Adipocyte (in vitro differentiated cells): ENCODE measurements around the gene SYNGR3.
A peak's percentile ranks its signal among the peaks of the same experiment; 100 is the strongest.
"Not testable (repeated sequence)": the region's sequence is repeated elsewhere in the genome, so short reads cannot be mapped to it uniquely, and the experiment has no call there.

Experiments used
- DNase-seq: peaks from one replicate; pipeline ENCODE4 v3.0.0-alpha.2; 2015; ENCODE audit warnings: low read depth
- H3K27me3 ChIP-seq: replicated peaks from 2 replicates; pipeline ENCODE4 v1.7.0; 2013; ENCODE audit warnings: mild to moderate bottlenecking, low read length, moderate library complexity; ENCODE audit not compliant: control insufficient read depth, insufficient read depth
- H3K36me3 ChIP-seq: 2 replicates; pipeline ENCODE4 v1.7.0; 2013; ENCODE audit warnings: low read length, mild to moderate bottlenecking, moderate library complexity; ENCODE audit not compliant: control insufficient read depth, insufficient read depth, severe bottlenecking
- H3K4me1 ChIP-seq: 2 replicates; pipeline ENCODE4 v1.7.0; 2013; ENCODE audit warnings: mild to moderate bottlenecking, low read length, moderate library complexity; ENCODE audit not compliant: control insufficient read depth, insufficient read depth
- H3K4me3 ChIP-seq: 2 replicates; pipeline ENCODE4 v1.7.0; 2013; ENCODE audit warnings: mild to moderate bottlenecking, low read length, moderate library complexity
- H3K9ac ChIP-seq: 2 replicates; pipeline ENCODE4 v1.7.0; 2013; ENCODE audit warnings: mild to moderate bottlenecking, low read length, moderate library complexity
- H3K9me3 ChIP-seq: 2 replicates; pipeline ENCODE4 v1.7.0; 2013; ENCODE audit warnings: mild to moderate bottlenecking, low read length, moderate library complexity; ENCODE audit not compliant: control insufficient read depth

Gene SYNGR3

DNA sequence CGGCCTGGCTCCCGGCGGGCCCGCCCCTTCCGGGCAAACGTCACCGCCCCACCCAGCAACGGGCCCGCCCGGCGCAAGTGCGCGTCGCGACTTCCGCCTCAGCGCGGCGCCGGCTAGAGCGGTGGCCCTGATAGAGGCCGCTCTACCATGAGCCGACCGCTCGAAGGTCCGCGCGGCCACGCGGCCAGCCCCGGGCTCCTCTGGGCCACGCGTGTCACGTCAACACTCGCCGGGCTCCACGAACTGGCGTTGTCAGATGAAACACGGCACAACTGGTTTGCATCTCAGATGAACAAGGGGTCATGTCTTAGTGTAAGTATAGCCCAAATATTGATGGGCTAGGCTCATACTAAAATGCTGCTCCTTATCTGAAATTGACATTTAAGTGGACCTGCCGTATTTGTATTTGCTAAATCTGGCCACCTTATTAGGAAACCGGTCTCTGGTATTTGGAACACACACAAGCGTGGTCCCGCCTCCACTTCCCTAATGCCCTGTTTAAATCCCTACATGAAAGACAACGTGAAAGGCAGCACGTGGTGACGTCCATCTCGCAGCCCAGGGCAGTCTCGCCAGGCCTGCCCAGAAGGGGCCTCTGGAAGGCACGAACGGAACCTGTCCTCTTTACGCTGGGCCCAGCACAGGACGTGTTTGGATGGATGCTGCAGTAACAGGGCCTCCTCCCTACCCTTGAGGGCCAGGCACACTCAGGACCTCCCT, 20.2 kb downstream of the SYNGR3 start, which contains the start of gene ZNF598:
TSS of gene ZNF598 (minus strand) at position 31 of the 720 bp plus-strand sequence.
- Histone ChIP-seq H3K9ac (peak within 1 kb of the TSS; percentile 95), H3K4me1 (peaks cover 41% of the 10 kb centered on the region), H3K27me3 (no peaks in the 10 kb centered on the region), H3K36me3 (no peaks in the 10 kb centered on the region), H3K9me3 (no peaks in the 10 kb centered on the region), H3K4me3 (peak within 1 kb of the TSS; percentile 89)
- DNase-seq = peak; percentile 96

GRCh38 chr16:2011726-2012125, 22.0 kb downstream of the SYNGR3 start:
- not testable (repeated sequence) for H3K4me3 ChIP-seq, H3K36me3 ChIP-seq, H3K27me3 ChIP-seq, DNase-seq, H3K9me3 ChIP-seq, H3K9ac ChIP-seq
- H3K4me1 ChIP-seq = peaks cover 28% of the 10 kb centered on the region

- peaks cover 10% of the 10 kb centered on the region for H3K4me1 ChIP-seq
- no peaks in the 10 kb centered on the region for H3K9me3 ChIP-seq
- no peak for DNase-seq
- H3K9ac ChIP-seq = no peak overlapping the region
- no peaks in the 10 kb centered on the region for H3K36me3 ChIP-seq
- no peak overlapping the region for H3K4me3 ChIP-seq
- no peaks in the 10 kb centered on the region for H3K27me3 ChIP-seq
Measured at GRCh38 chr16:2013527-2013926, 23.8 kb downstream of the SYNGR3 start.

- Histone ChIP-seq H3K9me3 (no peaks in the 10 kb centered on the region), H3K4me3 (no peak overlapping the region), H3K36me3 (no peaks in the 10 kb centered on the region), H3K4me1 (peaks cover 7% of the 10 kb centered on the region), H3K27me3 (peaks cover 8% of the 10 kb centered on the region), H3K9ac (no peak overlapping the region)
- DNase-seq = no peak
Measured at GRCh38 chr16:2015117-2015946, 25.6 kb downstream of the SYNGR3 start.

DNA sequence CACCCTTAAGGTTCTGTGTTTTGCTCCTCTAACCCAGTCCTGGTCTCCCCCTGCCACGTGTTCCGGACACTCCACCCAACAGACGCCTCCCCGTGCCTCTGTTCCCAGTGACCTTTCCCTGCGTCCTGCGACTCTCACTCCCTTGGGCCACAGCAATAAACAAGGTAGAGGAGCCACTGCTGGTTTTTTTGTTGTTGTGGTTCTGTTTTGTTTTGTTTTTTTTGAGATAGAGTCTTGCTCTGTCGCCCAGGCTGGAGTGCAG, 26.1 kb downstream of the SYNGR3 start:
- H3K27me3 ChIP-seq = peaks cover 8% of the 10 kb centered on the region
- H3K36me3 ChIP-seq = no peaks in the 10 kb centered on the region
- no peak overlapping the region for H3K4me3 ChIP-seq
- DNase-seq = no peak
- H3K4me1 ChIP-seq = peaks cover 4% of the 10 kb centered on the region
- H3K9ac ChIP-seq = no peak overlapping the region
- H3K9me3 ChIP-seq = no peaks in the 10 kb centered on the region

DNA sequence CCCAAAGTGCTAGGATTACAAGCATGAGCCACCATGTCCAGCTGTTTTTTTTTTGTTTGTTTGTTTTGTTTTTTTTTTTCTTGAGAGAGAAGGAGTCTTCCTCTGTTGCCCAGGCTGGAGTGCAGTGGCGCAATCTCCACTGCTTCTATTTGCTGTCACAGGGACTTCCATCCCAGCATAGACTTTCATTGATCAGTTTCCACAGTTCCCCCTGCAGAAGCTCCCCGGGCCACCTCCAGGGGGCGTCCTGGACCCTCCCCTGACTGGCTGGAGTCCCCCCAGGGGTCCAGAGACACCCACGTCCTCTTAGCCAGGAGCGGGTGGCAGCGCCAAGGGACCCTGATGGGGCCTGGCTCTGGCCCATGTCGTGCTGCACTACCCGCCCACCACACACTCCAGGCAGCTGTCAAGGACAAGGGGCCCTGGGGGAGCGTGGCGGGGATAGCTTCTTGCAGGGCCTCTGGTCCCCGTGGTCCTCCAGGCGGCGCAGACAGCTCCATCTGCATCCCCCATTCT, 26.7 kb downstream of the SYNGR3 start:
- Histone ChIP-seq H3K36me3 (no peaks in the 10 kb centered on the region), H3K4me3 (no peak overlapping the region), H3K9me3 (no peaks in the 10 kb centered on the region), H3K4me1 (peaks cover 4% of the 10 kb centered on the region), H3K27me3 (peaks cover 8% of the 10 kb centered on the region), H3K9ac (no peak overlapping the region)
- DNase-seq = no peak

GRCh38 chr16:2019518-2019920, 29.7 kb downstream of the SYNGR3 start, which contains the start of gene NPW:
Gene NPW, plus strand, starts transcription at chr16:2019785.
- DNase-seq = peak; percentile 20

DNA sequence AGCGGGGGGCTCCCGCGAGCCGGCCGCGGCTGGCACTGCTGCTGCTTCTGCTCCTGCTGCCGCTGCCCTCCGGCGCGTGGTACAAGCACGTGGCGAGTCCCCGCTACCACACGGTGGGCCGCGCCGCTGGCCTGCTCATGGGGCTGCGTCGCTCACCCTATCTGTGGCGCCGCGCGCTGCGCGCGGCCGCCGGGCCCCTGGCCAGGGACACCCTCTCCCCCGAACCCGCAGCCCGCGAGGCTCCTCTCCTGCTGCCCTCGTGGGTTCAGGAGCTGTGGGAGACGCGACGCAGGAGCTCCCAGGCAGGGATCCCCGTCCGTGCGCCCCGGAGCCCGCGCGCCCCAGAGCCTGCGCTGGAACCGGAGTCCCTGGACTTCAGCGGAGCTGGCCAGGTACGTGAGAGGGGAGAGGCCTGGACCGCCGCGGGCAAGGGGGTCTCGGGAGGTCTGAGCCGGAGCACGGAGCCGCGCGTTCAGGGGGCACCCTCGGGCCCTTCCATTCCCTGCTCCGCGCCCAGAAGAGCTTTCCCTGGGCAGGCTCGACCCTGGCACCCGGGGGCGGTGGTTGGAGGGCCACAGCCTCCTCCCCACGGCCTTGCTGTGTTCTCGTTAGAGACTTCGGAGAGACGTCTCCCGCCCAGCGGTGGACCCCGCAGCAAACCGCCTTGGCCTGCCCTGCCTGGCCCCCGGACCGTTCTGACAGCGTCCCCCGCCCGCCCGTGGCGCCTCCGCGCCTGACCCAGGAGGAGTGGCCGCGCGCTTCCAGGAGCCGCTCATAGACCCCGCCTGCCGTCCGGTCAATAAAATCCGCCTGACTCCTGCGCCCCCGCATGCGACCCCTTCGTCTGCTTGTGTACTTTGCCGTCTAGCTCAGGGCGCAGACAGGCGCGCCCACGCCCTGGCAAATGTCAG, 30.4 kb downstream of the SYNGR3 start:
- Histone ChIP-seq H3K4me1 (peaks cover 9% of the 10 kb centered on the region), H3K9ac (no peak overlapping the region), H3K4me3 (no peak overlapping the region), H3K36me3 (no peaks in the 10 kb centered on the region), H3K9me3 (no peaks in the 10 kb centered on the region), H3K27me3 (peaks cover 8% of the 10 kb centered on the region)
- peak; percentile 40 for DNase-seq

More at GRCh38 chr16:2019518-2019920, 29.7 kb downstream of the SYNGR3 start, which contains the start of gene NPW:
- no peaks in the 10 kb centered on the region for H3K9me3 ChIP-seq
- H3K4me3 ChIP-seq = no peak within 1 kb of the TSS
- no peaks in the 10 kb centered on the region for H3K36me3 ChIP-seq
- peaks cover 9% of the 10 kb centered on the region for H3K4me1 ChIP-seq
- no peak within 1 kb of the TSS for H3K9ac ChIP-seq
- H3K27me3 ChIP-seq = peaks cover 8% of the 10 kb centered on the region

GRCh38 chr16:2022723-2023091, 32.9 kb downstream of the SYNGR3 start:
- no peak for DNase-seq
- H3K36me3 ChIP-seq = no peaks in the 10 kb centered on the region
- peak overlapping the region; percentile 68 for H3K4me3 ChIP-seq
- peaks cover 8% of the 10 kb centered on the region for H3K27me3 ChIP-seq
- no peaks in the 10 kb centered on the region for H3K9me3 ChIP-seq
- peak overlapping the region; percentile 50 for H3K9ac ChIP-seq
- H3K4me1 ChIP-seq = peaks cover 10% of the 10 kb centered on the region

DNA sequence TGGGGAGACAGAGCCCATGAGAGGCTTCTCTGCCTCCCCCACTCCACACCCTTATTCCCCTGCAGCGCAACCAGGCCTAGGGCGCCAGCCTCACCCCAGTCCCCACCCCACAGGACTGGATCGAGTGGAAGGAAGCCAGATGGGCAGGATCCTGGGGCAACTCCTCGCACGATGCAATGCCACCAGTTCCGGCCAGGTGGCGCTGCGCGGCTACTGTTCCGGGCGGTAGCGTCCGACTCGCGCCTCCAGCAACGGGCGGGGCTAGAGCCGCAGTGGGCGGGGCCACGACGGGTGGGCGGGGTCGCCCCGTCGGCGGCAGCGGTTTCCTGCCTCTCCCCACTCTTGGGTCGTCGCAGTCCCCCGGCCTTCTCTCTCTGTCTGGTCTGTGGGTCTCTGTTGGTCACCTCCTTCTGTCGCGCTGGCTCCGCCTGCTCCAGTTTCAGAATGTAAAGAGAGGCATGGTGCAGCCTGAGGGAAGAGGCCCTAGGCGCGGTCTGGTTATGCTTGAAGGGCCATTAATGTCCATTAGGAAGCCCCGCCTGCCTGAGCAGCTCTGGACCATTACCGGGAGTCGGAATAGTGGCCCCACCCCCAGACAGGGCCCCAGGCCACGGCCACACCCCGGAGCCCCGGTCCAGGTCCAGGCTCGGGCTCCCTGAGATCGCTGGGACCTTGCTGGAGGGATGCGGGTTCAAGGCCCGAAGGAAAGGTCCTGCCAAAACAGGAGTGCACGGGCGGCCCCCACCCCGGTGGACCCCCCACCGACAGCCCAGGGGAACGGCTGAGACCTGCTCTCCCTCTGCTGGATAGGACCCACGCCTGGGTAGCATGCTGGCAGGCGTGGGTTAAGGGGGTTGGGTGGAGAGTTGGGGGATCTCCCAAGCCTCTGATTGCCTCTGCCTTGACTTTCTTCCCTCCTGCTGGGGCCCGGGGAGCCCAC, 33.6 kb downstream of the SYNGR3 start:
- no peaks in the 10 kb centered on the region for H3K9me3 ChIP-seq
- H3K27me3 ChIP-seq = peaks cover 8% of the 10 kb centered on the region
- peak; percentile 96 for DNase-seq

More for the DNA sequence above, 33.6 kb downstream of the SYNGR3 start:
- H3K4me3 ChIP-seq = peak overlapping the region; percentile 68
- H3K4me1 ChIP-seq = peaks cover 16% of the 10 kb centered on the region
- peak overlapping the region; percentile 63 for H3K9ac ChIP-seq
- H3K36me3 ChIP-seq = no peaks in the 10 kb centered on the region
